ENCODE data around the gene KRT78.

KRT78 gene

GRCh38 chr12:52837781-52838608, 10.8 kb downstream of the KRT78 start:
- DNase-seq: no peak

- peak; percentile 83 for DNase-seq
These were observed 11.4 kb downstream of the KRT78 start for GRCh38 chr12:52837413-52837741.

- DNase-seq: no peak
These were observed 12.0 kb downstream of the KRT78 start for GRCh38 chr12:52836491-52837412.

GRCh38 chr12:52836042-52836466, 12.7 kb downstream of the KRT78 start:
- peak; percentile 75 for DNase-seq

- DNase-seq: no peak
These were observed 13.3 kb downstream of the KRT78 start for GRCh38 chr12:52835271-52836041.

- DNase-seq: no peak
These were observed 14.1 kb downstream of the KRT78 start for GRCh38 chr12:52834727-52835001.

GRCh38 chr12:52833922-52834726, 14.7 kb downstream of the KRT78 start, which contains the start of gene KRT79:
Gene KRT79, minus strand, starts transcription at chr12:52834311. Its CDS starts 51 bp downstream, at chr12:52834260.
- DNase-seq: no peak

- DNase-seq: no peak
These were observed 15.5 kb downstream of the KRT78 start for GRCh38 chr12:52832985-52833905.

GRCh38 chr12:52832451-52832850, 16.3 kb downstream of the KRT78 start:
- no peak for DNase-seq

- DNase-seq: no peak
These were observed 17.5 kb downstream of the KRT78 start for GRCh38 chr12:52831251-52831650.

GRCh38 chr12:52829986-52830770, 18.6 kb downstream of the KRT78 start:
- no peak for DNase-seq

- DNase-seq: no peak
These were observed 20.2 kb downstream of the KRT78 start for GRCh38 chr12:52828591-52829021.

GRCh38 chr12:52828156-52828555, 20.6 kb downstream of the KRT78 start:
- no peak for DNase-seq

GRCh38 chr12:52827499-52828090, 21.2 kb downstream of the KRT78 start:
- DNase-seq: no peak

- no peak for DNase-seq
These were observed 21.9 kb downstream of the KRT78 start for GRCh38 chr12:52826611-52827498.

- DNase-seq: no peak
These were observed 22.8 kb downstream of the KRT78 start for GRCh38 chr12:52825961-52826360.

- DNase-seq: no peak
These were observed 23.9 kb downstream of the KRT78 start for GRCh38 chr12:52824741-52825410.

- no peak for DNase-seq
These were observed 24.9 kb downstream of the KRT78 start for GRCh38 chr12:52823761-52824450.

Measured in EL (cell line).